GM19397 (cell line): Measurements from ENCODE around the gene RNF26.
"Not testable (repeated sequence)": the region's sequence is repeated elsewhere in the genome, so short reads cannot be mapped to it uniquely, and the experiment has no call there.

ENCODE experiments used
- ATAC-seq: cut with Tn5 transposase; IDR thresholded peaks from one replicate; pipeline ENCODE4 v1.9.1; 2021; ENCODE audit warnings: mild to moderate bottlenecking, moderate library complexity; ENCODE audit not compliant: unreplicated experiment

The RNF26 gene

GRCh38 chr11:119380827-119381180 lies 46.5 kb downstream of the RNF26 start:
- ATAC-seq = no peak

- peak; percentile 98 for ATAC-seq
Measured at GRCh38 chr11:119381181-119381988, 47.1 kb downstream of the RNF26 start, which contains the start of gene USP2. USP2 (minus strand) TSS chr11:119381690; CDS start chr11:119373480, 8,210 bp downstream.

- ATAC-seq = no peak
Measured at GRCh38 chr11:119382101-119382500, 47.8 kb downstream of the RNF26 start.

- ATAC-seq = not testable (repeated sequence)
Measured at GRCh38 chr11:119382513-119382912, 48.2 kb downstream of the RNF26 start.

GRCh38 chr11:119384332-119384731 lies 50.0 kb downstream of the RNF26 start:
- no peak for ATAC-seq
